Islet precursor cell (in vitro differentiated cells): ENCODE measurements around the gene DCAKD.
"Not testable (repeated sequence)": the region's sequence is repeated elsewhere in the genome, so short reads cannot be mapped to it uniquely, and the experiment has no call there.

Experiments used
- DNase-seq: peaks from one replicate; pipeline ENCODE4 v3.0.0-alpha.2; 2018

DCAKD gene

GRCh38 chr17:45061606-45062205 is 10.3 kb upstream of the DCAKD start:
- DNase-seq: no peak

- peak; percentile 100 for DNase-seq
These were observed 9.6 kb upstream of the DCAKD start, which contains the start of gene NMT1 for GRCh38 chr17:45060797-45061605. Gene NMT1, plus strand, starts transcription at chr17:45061317. Its CDS starts 13 bp downstream, at chr17:45061330.

- DNase-seq: no peak
These were observed 9.0 kb upstream of the DCAKD start for GRCh38 chr17:45060382-45060796.

GRCh38 chr17:45052052-45052772 is 780 bp upstream of the DCAKD start:
- DNase-seq: peak; percentile 73

- not testable (repeated sequence) for DNase-seq
These were observed 254 bp upstream of the DCAKD start for GRCh38 chr17:45051720-45052051.

GRCh38 chr17:45050481-45051059 is 862 bp downstream of the DCAKD start:
- peak; percentile 78 for DNase-seq

- DNase-seq: no peak
These were observed 2.5 kb downstream of the DCAKD start for GRCh38 chr17:45048795-45049563.

- no peak for DNase-seq
These were observed 4.8 kb downstream of the DCAKD start for GRCh38 chr17:45046537-45047125.

GRCh38 chr17:45043813-45044540 is 7.5 kb downstream of the DCAKD start:
- no peak for DNase-seq

- no peak for DNase-seq
These were observed 8.9 kb downstream of the DCAKD start for GRCh38 chr17:45042346-45043120.

- DNase-seq: no peak
These were observed 11.0 kb downstream of the DCAKD start for GRCh38 chr17:45040459-45040858.

- no peak for DNase-seq
These were observed 12.5 kb downstream of the DCAKD start for GRCh38 chr17:45038728-45039634.

- no peak for DNase-seq
These were observed 14.7 kb downstream of the DCAKD start for GRCh38 chr17:45036691-45037090.

GRCh38 chr17:45035848-45036247 is 15.6 kb downstream of the DCAKD start:
- DNase-seq: no peak

- no peak for DNase-seq
These were observed 16.8 kb downstream of the DCAKD start for GRCh38 chr17:45034599-45034998.

GRCh38 chr17:45032174-45032541 is 19.3 kb downstream of the DCAKD start:
- DNase-seq: no peak

GRCh38 chr17:45031231-45032173 is 19.9 kb downstream of the DCAKD start:
- DNase-seq: no peak

- no peak for DNase-seq
These were observed 20.7 kb downstream of the DCAKD start for GRCh38 chr17:45030733-45031132.
